ENCODE measurements around the gene ITPR2. TPM values are rescaled to one million over a fixed set of nuclear protein-coding genes. Genes with fewer than 3 reads are reported as not detected.
"Not testable (repeated sequence)": the region's sequence is repeated elsewhere in the genome, so short reads cannot be mapped to it uniquely, and the experiment has no call there.

Gene ITPR2
- polyA plus RNA-seq, 10 donors = 3.3 to 5.7 (median 4.1) TPM

DNA sequence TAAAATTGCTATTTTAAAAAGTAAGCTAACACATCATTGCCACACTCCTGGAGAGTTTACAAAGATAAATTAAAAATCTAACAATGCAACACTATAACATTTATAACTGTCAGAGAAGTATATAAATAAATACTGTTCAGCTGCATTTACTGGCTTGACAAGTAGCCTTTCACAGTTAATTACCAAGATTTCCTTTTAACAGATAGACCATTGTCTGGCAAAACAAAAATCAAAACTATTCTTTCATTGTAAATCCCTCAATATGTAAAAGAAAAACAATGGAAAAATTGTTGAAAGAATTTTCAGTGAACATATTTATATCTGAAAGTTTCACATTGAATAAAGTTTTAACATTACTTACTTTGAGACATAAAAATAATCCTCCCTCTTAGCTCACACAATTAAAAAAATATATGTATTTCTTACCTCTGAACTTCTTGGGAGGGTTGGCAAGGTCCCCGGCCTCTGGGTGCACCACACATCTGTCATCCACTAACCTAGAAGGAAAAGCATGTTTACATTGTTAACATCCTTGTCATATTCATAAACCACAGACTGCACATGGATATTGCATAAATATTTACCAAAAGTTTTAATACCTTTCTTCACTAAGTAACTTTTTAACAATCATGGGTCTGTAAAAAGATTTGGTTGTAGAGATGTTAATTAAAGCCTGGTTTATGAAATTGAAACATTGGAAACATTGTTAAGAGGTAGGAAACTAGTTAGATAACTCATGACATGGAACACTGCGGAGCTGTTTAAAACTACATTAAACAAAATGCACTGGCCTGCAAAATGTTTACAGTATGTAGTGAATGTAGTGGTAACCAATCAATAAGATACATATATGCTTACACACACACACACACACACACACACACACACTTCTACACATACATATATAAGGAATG, 43.0 kb downstream of the ITPR2 start:
- no peak for DNase-seq

- DNase-seq = peak in 1 of 3 donors; percentile 60
These were observed 46.0 kb downstream of the ITPR2 start for GRCh38 chr12:26786865-26787514.

GRCh38 chr12:26786491-26786864, 46.5 kb downstream of the ITPR2 start:
- DNase-seq = no peak

DNA sequence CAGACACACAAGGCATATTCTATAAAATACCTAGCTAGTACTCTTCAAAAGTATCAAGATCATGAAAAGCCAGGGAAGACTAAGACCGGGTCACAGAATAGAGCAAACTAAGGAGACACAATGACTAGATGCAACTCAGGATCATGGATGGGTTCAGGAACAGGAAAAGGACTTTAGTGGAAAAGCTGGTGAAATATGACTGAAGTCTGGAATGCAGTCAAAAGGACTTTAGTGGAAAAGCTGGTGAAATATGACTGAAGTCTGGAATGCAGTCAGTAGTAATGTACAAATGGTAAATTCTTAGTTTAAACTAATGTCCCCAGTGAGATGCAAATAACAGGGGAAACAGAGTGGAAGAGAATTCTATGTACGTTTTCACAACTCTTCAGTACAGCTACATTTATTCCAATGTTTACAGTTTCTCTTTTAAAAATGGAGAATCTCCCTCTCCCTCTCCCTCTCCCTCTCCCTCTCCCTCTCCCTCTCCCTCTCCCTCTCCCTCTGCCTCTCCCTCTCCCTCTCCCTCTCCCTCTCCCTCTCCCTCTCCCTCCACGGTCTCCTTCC, 49.1 kb downstream of the ITPR2 start:
- not testable (repeated sequence) for DNase-seq

DNA sequence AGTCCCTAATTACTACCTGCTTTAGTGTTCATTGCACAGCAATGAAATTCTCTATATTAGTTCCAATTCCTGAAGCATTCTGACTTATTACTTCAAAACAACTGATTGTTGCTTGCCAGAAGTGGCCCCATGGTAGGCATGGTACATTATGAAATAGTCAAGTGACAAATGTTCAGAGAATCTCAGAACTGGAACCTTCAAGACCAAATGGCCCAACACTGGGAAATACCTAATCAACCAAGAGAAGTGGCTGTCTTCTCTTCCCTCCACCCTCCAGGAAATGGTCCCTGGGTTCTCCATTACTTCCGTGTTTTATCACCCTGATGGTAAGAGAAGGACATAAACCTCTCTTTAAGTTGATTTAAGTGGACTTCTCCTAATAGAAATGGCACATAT, 49.9 kb downstream of the ITPR2 start:
- DNase-seq = no peak

DNA sequence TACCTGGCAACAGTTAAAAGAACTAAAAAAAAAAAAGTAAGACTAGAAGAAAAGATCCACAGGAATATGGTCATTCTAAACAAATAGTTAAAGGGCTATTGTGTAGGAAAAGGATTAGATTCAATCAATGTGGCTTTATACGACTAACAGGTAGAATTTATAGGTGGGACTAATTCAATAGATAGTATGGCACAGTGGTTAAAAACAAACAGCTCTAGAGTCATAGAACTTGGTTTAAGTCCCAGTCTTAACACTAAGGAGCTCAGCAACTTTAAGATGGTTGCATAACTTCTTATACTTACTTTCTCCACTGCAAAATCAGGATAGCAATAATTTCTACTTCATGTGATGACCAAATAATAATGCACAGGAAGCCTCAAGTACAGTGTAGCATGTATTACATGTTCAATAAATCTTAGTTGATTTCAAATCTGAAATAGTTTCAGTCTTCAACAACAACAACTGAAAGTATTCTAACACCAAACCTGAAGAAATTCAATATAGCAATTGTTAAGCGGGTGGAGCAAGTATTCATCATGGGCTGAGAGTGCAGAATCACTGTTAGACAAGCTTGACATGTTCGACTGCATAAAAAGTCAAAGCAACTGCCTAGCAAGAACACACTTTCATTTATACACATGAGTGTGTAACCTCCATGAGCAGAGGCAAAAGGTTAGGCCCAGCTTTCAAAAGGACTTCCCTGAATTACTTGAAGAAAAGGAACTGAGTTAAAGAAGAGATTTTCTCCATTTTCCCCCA, 50.4 kb downstream of the ITPR2 start:
- no peak for DNase-seq

GRCh38 chr12:26780656-26781055, 52.3 kb downstream of the ITPR2 start:
- not testable (repeated sequence) for DNase-seq

DNA sequence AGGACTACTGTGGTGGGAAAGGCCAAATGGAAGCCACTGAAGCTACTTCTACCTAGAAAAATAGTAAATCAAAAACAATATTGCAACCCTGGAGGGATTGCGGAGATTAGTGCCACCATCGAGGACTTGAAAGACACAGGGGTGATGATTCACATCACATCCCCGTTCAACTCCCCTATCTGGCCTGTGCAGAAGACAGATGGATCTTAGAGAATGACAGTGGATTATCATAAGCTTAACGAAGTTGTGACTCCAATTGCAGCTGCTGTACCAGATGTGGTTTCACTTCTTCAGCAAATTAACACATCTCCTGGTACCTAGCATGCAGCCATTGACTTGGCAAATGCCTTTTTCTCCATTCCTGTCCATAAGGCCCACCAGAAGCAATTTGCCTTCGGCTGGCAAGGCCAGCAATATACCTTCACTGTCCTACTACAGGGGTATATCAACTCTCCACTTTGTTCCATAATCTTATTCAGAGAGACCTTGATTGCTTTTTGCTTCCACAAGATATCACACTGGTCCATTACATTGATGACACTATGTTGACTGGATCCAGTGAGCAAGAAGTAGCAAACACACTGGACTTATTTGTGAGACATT, 54.7 kb downstream of the ITPR2 start:
- DNase-seq = not testable (repeated sequence)

GRCh38 chr12:26777236-26777635, 55.8 kb downstream of the ITPR2 start:
- no peak for DNase-seq

GRCh38 chr12:26775991-26776390, 57.0 kb downstream of the ITPR2 start:
- not testable (repeated sequence) for DNase-seq

DNA sequence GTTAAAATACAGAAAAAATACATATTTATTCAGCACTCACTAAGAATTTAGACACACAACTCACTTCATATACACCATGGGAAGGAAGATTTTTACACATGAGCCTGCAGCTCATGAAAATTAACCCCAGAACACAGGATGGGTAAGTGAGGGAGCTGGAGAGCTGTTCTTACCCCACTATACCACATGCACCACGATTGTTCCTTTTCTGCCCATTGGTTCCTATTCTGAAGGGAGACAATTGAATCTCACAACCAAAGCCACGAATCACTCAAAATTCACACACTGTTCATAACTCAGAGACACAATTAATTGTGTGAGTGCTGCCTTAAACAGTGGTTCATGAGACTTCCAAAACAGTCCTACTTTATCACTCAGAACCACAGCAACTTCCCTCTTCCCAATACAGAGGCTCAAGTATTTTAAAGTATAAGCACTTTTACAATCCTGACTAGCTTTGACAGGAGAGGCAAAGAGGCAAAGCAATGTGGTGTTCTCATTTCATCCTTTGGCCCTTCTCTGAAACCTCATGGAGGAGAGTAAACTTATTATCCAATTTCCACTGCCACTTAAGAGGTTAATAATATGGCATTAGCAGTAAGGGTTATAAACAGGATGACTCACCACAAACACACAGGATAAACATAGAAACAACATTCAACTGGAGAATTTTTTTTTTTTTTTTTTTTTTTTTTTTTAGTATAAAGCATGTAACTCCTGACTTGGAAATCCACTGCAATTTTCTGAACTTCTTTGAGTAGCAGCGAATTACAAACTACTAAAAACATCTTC, 59.5 kb downstream of the ITPR2 start:
- no peak for DNase-seq

GRCh38 chr12:26771861-26772260, 61.1 kb downstream of the ITPR2 start:
- DNase-seq = no peak

- DNase-seq = no peak
These were observed 62.5 kb downstream of the ITPR2 start for GRCh38 chr12:26770239-26771070.

GRCh38 chr12:26769611-26770010, 63.4 kb downstream of the ITPR2 start:
- DNase-seq = no peak

- DNase-seq = no peak
These were observed 64.1 kb downstream of the ITPR2 start for GRCh38 chr12:26768611-26769603.

DNA sequence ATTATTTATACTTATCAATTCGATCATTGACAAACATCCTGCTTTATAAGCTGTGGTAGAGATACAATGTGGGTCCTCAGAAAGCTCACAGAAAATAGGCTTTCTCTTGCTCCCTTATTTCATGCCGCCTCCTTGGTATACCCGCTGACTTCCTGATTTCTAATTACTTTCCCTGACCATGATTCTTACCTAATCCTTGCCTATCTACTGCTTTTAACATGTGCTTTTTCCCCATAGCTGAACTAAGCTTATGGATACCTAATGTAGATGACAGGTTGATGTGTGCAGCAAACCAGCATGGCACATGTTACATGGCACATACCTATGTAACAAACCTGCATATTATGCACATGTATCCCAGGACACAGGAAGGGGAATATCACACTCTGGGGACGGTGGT, 65.1 kb downstream of the ITPR2 start:
- no peak for DNase-seq

DNA sequence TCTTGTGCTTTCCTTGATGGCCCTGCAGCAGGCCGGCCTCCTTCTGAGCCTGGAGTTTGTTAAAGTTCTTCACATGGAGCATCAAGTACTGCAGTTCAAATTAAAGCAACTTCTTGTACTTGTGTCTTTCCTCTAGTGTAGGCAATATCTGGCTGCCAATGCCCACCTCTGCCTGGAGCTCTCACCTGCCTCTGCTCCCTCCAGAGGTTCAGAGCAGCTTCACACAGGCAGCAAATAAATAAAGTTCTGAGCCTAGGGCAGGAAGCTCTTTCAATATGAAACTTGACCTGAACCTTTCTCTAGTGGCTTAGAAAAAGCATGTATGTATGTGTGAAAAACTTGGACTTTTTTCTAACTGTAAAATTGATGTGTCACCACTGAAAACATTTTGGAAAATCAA, 65.9 kb downstream of the ITPR2 start:
- no peak for DNase-seq

GRCh38 chr12:26762186-26762585, 70.8 kb downstream of the ITPR2 start:
- no peak for DNase-seq

GRCh38 chr12:26761775-26762174, 71.2 kb downstream of the ITPR2 start:
- DNase-seq = no peak

All from muscle of back (tissue), 11 donors.